Neuronal stem cell (in vitro differentiated cells): ENCODE data around the gene TRIM17. TPM values are rescaled to one million over a fixed set of nuclear protein-coding genes. Genes with fewer than 3 reads are reported as not detected.

ENCODE experiments used
- DNase-seq: peaks from one replicate; pipeline ENCODE4 v3.0.0-alpha.2; 2013; ENCODE audit warnings: low spot score
- H2AFZ ChIP-seq: one replicate; pipeline ENCODE4 v1.6.1; 2013; ENCODE audit warnings: mild to moderate bottlenecking, low read length, inconsistent platforms
- H2AK5ac ChIP-seq: 2 replicates; pipeline ENCODE4 v1.6.1; 2013; ENCODE audit warnings: low read depth, mild to moderate bottlenecking, inconsistent platforms, low read length, moderate library complexity, mixed read lengths
- H2BK120ac ChIP-seq: 2 replicates; pipeline ENCODE4 v1.6.1; 2013; ENCODE audit warnings: low read depth, mild to moderate bottlenecking, inconsistent platforms, low read length, moderate library complexity, mixed read lengths
- H2BK12ac ChIP-seq: one replicate; pipeline ENCODE4 v1.6.1; 2013; ENCODE audit warnings: low read length, inconsistent platforms
- H2BK15ac ChIP-seq: 2 replicates; pipeline ENCODE4 v1.6.1; 2013; ENCODE audit warnings: mild to moderate bottlenecking, low read length, inconsistent platforms, mixed read lengths
- H2BK5ac ChIP-seq: one replicate; pipeline ENCODE4 v1.6.1; 2013; ENCODE audit warnings: inconsistent platforms, mild to moderate bottlenecking, low read length, moderate library complexity
- H3K14ac ChIP-seq: one replicate; pipeline ENCODE4 v1.6.1; 2013; ENCODE audit warnings: low read length, inconsistent platforms
- H3K18ac ChIP-seq: 2 replicates; pipeline ENCODE4 v1.6.1; 2013; ENCODE audit warnings: low read length, inconsistent platforms
- H3K23ac ChIP-seq: 2 replicates; pipeline ENCODE4 v1.6.1; 2013; ENCODE audit warnings: low read depth, mild to moderate bottlenecking, mixed read lengths, low read length, inconsistent platforms; ENCODE audit not compliant: poor library complexity
- H3K27ac ChIP-seq: replicated peaks from 3 replicates; pipeline ENCODE4 v1.5.1; 2013; ENCODE audit warnings: low read length, inconsistent platforms
- H3K27me3 ChIP-seq, 3 experiments: 2 replicates each; pipeline ENCODE4 v1.6.1; 2013; ENCODE audit warnings: low read length in 3 of 3, mild to moderate bottlenecking in 2 of 3, inconsistent platforms in 1 of 3, low read depth in 1 of 3, mixed read lengths in 1 of 3, moderate library complexity in 1 of 3; ENCODE audit not compliant: control insufficient read depth in 3 of 3, insufficient read depth in 3 of 3
- H3K36me3 ChIP-seq, 2 donors: replicated peaks in 1 of 2; 2 replicates each; pipeline ENCODE4 v1.6.1; 2013; ENCODE audit warnings: low read length in 2 of 2; ENCODE audit not compliant: control insufficient read depth in 2 of 2, insufficient read depth in 2 of 2
- H3K4ac ChIP-seq: 2 replicates; pipeline ENCODE4 v1.6.1; 2013; ENCODE audit warnings: inconsistent platforms, mild to moderate bottlenecking, low read length, moderate library complexity
- H3K4me1 ChIP-seq, 2 donors: 1 replicate in 1 of 2; 2 replicates in 1 of 2; pipeline ENCODE4 v1.6.1; 2013; ENCODE audit warnings: low read length in 2 of 2, low read depth in 1 of 2; ENCODE audit not compliant: control insufficient read depth in 2 of 2, insufficient read depth in 1 of 2
- H3K4me2 ChIP-seq: one replicate; pipeline ENCODE4 v1.6.1; 2013; ENCODE audit warnings: mild to moderate bottlenecking, low read length, inconsistent platforms; ENCODE audit not compliant: insufficient read depth, poor library complexity, severe bottlenecking
- H3K4me3 ChIP-seq, 2 donors: 2 replicates each; pipeline ENCODE4 v1.5.1; 2013; ENCODE audit warnings: low read length in 2 of 2, mild to moderate bottlenecking in 2 of 2, inconsistent platforms in 1 of 2, moderate library complexity in 1 of 2
- H3K79me1 ChIP-seq: one replicate; pipeline ENCODE4 v1.6.1; 2013; ENCODE audit warnings: low read depth, mild to moderate bottlenecking, inconsistent platforms, low read length, moderate library complexity
- H3K9ac ChIP-seq: one replicate; pipeline ENCODE4 v1.6.1; 2013; ENCODE audit warnings: mild to moderate bottlenecking, low read depth, low read length, inconsistent platforms; ENCODE audit not compliant: poor library complexity
- H3K9me3 ChIP-seq, 2 donors: replicated peaks in 1 of 2; 2 replicates each; pipeline versions ENCODE3 to v1.6.1; 2013; ENCODE audit warnings: low read length in 2 of 2, mild to moderate bottlenecking in 2 of 2, inconsistent platforms in 1 of 2, low read depth in 1 of 2, mixed read lengths in 1 of 2, moderate library complexity in 1 of 2; ENCODE audit not compliant: control insufficient read depth in 2 of 2, insufficient read depth in 1 of 2
- H4K8ac ChIP-seq: one replicate; pipeline ENCODE4 v1.6.1; 2013; ENCODE audit warnings: low read depth, mild to moderate bottlenecking, inconsistent platforms, low read length, moderate library complexity
- H4K91ac ChIP-seq: one replicate; pipeline ENCODE4 v1.6.1; 2013; ENCODE audit warnings: low read length, low read depth, mild to moderate bottlenecking, inconsistent platforms; ENCODE audit not compliant: poor library complexity
- WGBS, 2 donors: extraction: QIAGEN DNeasy Blood & Tissue Kit; methylation state at CpG; one replicate each; pipeline ENCODE4 v1.1.7; 2013; ENCODE audit warnings: missing lambda C conversion rate in 2 of 2, mixed read lengths in 1 of 2; ENCODE audit not compliant: insufficient read length in 2 of 2, insufficient replicate concordance in 1 of 2; ENCODE audit errors: extremely low coverage in 2 of 2; 5-methylcytosine and 5-hydroxymethylcytosine counted together
- polyA plus RNA-seq, 2 experiments: library from polyadenylated mRNA; stranded (reverse); fragments of 200-250 nt; gene quantifications; one replicate each; pipeline ENCODE4 v1.2.3, GENCODE V29; 2013

TRIM17 gene, protein sequence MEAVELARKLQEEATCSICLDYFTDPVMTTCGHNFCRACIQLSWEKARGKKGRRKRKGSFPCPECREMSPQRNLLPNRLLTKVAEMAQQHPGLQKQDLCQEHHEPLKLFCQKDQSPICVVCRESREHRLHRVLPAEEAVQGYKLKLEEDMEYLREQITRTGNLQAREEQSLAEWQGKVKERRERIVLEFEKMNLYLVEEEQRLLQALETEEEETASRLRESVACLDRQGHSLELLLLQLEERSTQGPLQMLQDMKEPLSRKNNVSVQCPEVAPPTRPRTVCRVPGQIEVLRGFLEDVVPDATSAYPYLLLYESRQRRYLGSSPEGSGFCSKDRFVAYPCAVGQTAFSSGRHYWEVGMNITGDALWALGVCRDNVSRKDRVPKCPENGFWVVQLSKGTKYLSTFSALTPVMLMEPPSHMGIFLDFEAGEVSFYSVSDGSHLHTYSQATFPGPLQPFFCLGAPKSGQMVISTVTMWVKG
- polyA plus RNA-seq (2013, experiment 1 of 2), result 4.1 TPM
- 3.7 TPM for polyA plus RNA-seq (2013, experiment 2 of 2)

DNA sequence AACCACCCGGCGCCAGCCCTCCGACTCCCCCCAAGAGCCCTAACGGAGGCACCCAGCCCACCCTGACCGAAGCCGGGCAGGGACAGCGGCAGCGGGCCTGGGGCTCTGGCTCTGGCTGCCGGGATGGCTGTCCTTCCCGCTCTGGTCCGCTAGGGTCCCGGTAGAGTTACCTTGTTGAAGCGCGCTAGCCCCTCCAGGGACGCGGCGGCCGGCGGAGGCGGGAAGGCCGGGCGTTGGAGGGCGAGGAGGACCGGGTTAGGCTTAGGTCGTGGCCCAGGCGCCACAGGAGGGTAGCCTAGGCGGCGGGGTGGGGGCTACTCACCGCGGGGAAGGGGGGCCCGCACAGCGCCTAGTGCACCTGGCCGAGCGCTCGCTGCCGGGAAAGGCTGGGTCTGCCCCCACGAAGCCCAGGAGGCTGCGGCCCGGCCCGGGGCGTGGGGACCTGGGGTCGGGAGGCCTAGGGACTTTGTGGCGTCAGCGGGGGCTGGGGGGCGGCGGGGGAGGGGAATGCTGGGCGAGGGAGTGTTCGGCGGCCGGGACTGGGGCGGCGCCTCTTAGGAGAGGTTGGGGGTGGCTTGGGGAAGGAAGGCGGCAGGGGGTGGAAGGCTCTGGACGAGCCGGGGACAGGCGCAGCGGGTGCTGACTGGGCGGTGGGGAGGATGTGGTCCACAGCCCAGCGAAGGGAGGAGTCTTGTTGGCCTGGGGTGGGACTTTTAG, at the start of gene TRIM17:
TRIM17 (minus strand) TSS at position 645 of the 717 bp plus-strand sequence. CDS start 1,789 bp downstream, outside the sequence.
- Histone ChIP-seq H2BK15ac (peak within 1 kb of the TSS; percentile 5), H3K4me2 (peak within 1 kb of the TSS; percentile 92), H3K4me1 (peaks cover 0 to 11% of the 10 kb centered on the region in 2 donors), H3K79me1 (peaks cover 3% of the 10 kb centered on the region), H3K9ac (peak within 1 kb of the TSS; percentile 86), H3K18ac (peak within 1 kb of the TSS; percentile 82), H3K23ac (peak within 1 kb of the TSS; percentile 53), H3K27me3 (peaks cover 0 to 13% (median 0%) of the 10 kb centered on the region in 3 experiments), H2BK5ac (no peak within 1 kb of the TSS), H4K8ac (peak within 1 kb of the TSS; percentile 78), H2AK5ac (peak within 1 kb of the TSS; percentile 35), H3K4ac (no peak within 1 kb of the TSS), H2BK120ac (peak within 1 kb of the TSS; percentile 40), H2AFZ (no peak within 1 kb of the TSS), H3K27ac (no peak within 1 kb of the TSS), H2BK12ac (no peak within 1 kb of the TSS), H3K4me3 (peak within 1 kb of the TSS in 1 of 2 donors; percentile 78), H3K14ac (peak within 1 kb of the TSS; percentile 42), H3K36me3 (peaks cover 5 to 8% of the 10 kb centered on the region in 2 donors), H3K9me3 (peaks cover 0 to 3% of the 10 kb centered on the region in 2 donors), H4K91ac (no peak within 1 kb of the TSS)
- DNase-seq, result peak; percentile 69
- no CpG with 5 or more reads among the region's 59 CpGs for WGBS, 2 donors

GRCh38 chr1:228465571-228466146, 49.0 kb upstream of the TRIM17 start:
- Histone ChIP-seq H2BK12ac (no peak overlapping the region), H2BK120ac (no peak overlapping the region), H3K14ac (no peak overlapping the region), H3K4me2 (no peak overlapping the region), H2BK5ac (no peak overlapping the region), H3K18ac (no peak overlapping the region), H3K9me3 (no peaks in the 10 kb centered on the region), H4K8ac (no peak overlapping the region), H3K27me3 (peaks cover 0 to 68% (median 0%) of the 10 kb centered on the region in 3 experiments), H3K4me3 (peak overlapping the region in 1 of 2 donors; percentile 79), H3K4ac (no peak overlapping the region), H3K36me3 (no peaks in the 10 kb centered on the region), H4K91ac (no peak overlapping the region), H3K4me1 (peaks cover 9 to 17% of the 10 kb centered on the region in 2 donors), H2BK15ac (no peak overlapping the region), H2AK5ac (no peak overlapping the region), H3K79me1 (no peaks in the 10 kb centered on the region), H2AFZ (peak overlapping the region; percentile 88), H3K9ac (no peak overlapping the region), H3K23ac (no peak overlapping the region), H3K27ac (no peak overlapping the region)
- no CpG with 5 or more reads among the region's 8 CpGs for WGBS, 2 donors
- DNase-seq, result no peak

- WGBS, 2 donors, result no CpG with 5 or more reads among the region's 13 CpGs
- Histone ChIP-seq H3K4me3 (peak overlapping the region; percentile 77 to 79), H3K27me3 (peaks cover 0 to 65% (median 0%) of the 10 kb centered on the region in 3 experiments)
Observed at GRCh38 chr1:228465141-228465540, 48.5 kb upstream of the TRIM17 start.

More at GRCh38 chr1:228465141-228465540, 48.5 kb upstream of the TRIM17 start:
- H3K79me1 ChIP-seq, result no peaks in the 10 kb centered on the region
- H3K27ac ChIP-seq, result no peak overlapping the region
- no peak overlapping the region for H3K9ac ChIP-seq
- H3K23ac ChIP-seq, result no peak overlapping the region
- no peak for DNase-seq
- H3K9me3 ChIP-seq, result no peaks in the 10 kb centered on the region
- H2BK15ac ChIP-seq, result no peak overlapping the region
- no peak overlapping the region for H2BK12ac ChIP-seq
- H4K8ac ChIP-seq, result no peak overlapping the region
- H3K36me3 ChIP-seq, result no peaks in the 10 kb centered on the region
- H2BK120ac ChIP-seq, result no peak overlapping the region
- H3K4ac ChIP-seq, result no peak overlapping the region
- peak overlapping the region; percentile 88 for H2AFZ ChIP-seq
- H2BK5ac ChIP-seq, result no peak overlapping the region
- H3K4me2 ChIP-seq, result peak overlapping the region; percentile 69
- no peak overlapping the region for H3K18ac ChIP-seq
- no peak overlapping the region for H3K14ac ChIP-seq
- no peak overlapping the region for H4K91ac ChIP-seq
- peaks cover 9 to 18% of the 10 kb centered on the region in 2 donors for H3K4me1 ChIP-seq
- no peak overlapping the region for H2AK5ac ChIP-seq
